Vagina (tissue), 2 donors: ENCODE data around the gene ADAMTS18. TPM values are rescaled to one million over a fixed set of nuclear protein-coding genes. Genes with fewer than 3 reads are reported as not detected.

Experiments
- DNase-seq, 2 donors: peaks; one replicate each; pipeline ENCODE4 v3.0.0-alpha.2; 2017; ENCODE audit errors: extremely low spot score in 2 of 2
- H3K27ac ChIP-seq: fragments of 200-600 bp; sonication (generic); one replicate; pipeline ENCODE4 v1.5.1; 2019
- H3K27me3 ChIP-seq: fragments of 200-600 bp; sonication (generic); one replicate; pipeline ENCODE4 v1.5.1; 2019
- H3K36me3 ChIP-seq, 2 donors: fragments of 200-600 bp; sonication (generic); one replicate each; pipeline ENCODE4 v1.5.1; 2017 to 2019
- H3K4me1 ChIP-seq: fragments of 200-600 bp; sonication (generic); one replicate; pipeline ENCODE4 v1.5.1; 2019
- H3K4me3 ChIP-seq, 2 donors: fragments of 200-600 bp; sonication (generic); 1 replicate in 1 of 2; 2 replicates in 1 of 2; pipeline ENCODE4 v1.5.1; 2016 to 2019
- H3K9me3 ChIP-seq: fragments of 200-600 bp; sonication (generic); one replicate; pipeline ENCODE4 v1.5.1; 2019
- POLR2A ChIP-seq, 2 donors: fragments of 450-650 bp; IDR thresholded peaks; one replicate each; pipeline ENCODE4 v1.6.1; 2017; ENCODE audit warnings: antibody characterized with exemption in 2 of 2, mild to moderate bottlenecking in 2 of 2, moderate library complexity in 2 of 2
- POLR2AphosphoS5 ChIP-seq, 2 donors: sonication (generic); formaldehyde crosslinking; IDR thresholded peaks; one replicate each; pipeline ENCODE4 v1.9.0; 2017; ENCODE audit warnings: antibody characterized with exemption in 2 of 2, mild to moderate bottlenecking in 2 of 2, low read depth in 1 of 2; ENCODE audit not compliant: insufficient read depth in 1 of 2
- intact Hi-C: fragments of 100-400 bp; cut with DNase I; formaldehyde crosslinking; loops from one replicate; pipeline ENCODE4 v1.15.1; 2023
- total RNA-seq: library from RNA; depleted of rRNA; stranded (reverse); fragments of >200 nt; gene quantifications from one replicate; pipeline ENCODE4 v1.2.3, GENCODE V29; 2016
- TF ChIP-seq, protein P1 (sequence below), 3 experiments: fragments of 450-650 bp in 2 of 3; fragments of 200-600 bp in 1 of 3; sonication (generic) in 1 of 3; IDR thresholded peaks; one replicate each; pipeline ENCODE4 v1.5.1; 2017 to 2019; ENCODE audit warnings: antibody characterized with exemption in 3 of 3, mild to moderate bottlenecking in 2 of 3, moderate library complexity in 2 of 3

Gene ADAMTS18
- total RNA-seq, 1 donor from 2014 or later: 0.25 TPM

DNA sequence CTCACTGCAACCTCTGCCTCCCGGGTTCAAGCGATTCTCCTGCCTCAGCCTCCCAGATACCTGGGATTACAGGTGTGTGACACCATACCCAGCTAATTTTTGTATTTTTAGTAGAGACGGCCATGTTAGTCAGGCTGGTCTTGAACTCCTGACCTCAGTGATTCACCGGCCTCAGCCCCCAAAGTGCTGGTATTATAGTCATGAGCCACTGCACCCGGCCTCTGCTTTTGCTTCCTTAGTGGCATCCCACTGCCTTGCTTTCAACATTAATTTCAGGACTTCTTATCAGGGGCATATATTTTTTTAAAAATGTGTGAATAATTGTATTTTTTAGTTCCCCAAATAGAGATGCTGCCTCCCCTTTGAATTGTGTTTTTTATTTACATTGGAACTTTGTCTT, 136.8 kb downstream of the ADAMTS18 start:
- H3K4me3 ChIP-seq: no peak overlapping the region

DNA sequence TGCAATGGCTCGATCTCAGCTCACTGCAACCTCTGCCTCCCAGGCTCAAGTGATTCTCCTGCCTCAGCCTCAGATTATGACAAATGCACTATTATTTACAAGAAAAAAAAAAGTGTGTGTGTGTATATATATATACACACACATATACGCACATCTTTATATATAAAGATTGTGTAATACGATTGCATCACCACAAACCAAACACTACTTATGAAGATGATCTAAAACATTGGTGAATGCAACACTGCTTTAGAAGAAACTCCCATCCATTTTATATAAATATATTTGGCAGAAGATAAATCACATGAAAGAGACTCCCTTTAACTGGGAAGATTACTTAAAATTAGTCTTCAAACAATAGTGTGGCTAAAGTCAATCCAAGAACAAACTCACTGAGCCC, 138.9 kb downstream of the ADAMTS18 start:
- no peaks in the 10 kb centered on the region for H3K9me3 ChIP-seq
- no peaks in the 10 kb centered on the region for H3K4me1 ChIP-seq
- TF ChIP-seq, protein P1, sequence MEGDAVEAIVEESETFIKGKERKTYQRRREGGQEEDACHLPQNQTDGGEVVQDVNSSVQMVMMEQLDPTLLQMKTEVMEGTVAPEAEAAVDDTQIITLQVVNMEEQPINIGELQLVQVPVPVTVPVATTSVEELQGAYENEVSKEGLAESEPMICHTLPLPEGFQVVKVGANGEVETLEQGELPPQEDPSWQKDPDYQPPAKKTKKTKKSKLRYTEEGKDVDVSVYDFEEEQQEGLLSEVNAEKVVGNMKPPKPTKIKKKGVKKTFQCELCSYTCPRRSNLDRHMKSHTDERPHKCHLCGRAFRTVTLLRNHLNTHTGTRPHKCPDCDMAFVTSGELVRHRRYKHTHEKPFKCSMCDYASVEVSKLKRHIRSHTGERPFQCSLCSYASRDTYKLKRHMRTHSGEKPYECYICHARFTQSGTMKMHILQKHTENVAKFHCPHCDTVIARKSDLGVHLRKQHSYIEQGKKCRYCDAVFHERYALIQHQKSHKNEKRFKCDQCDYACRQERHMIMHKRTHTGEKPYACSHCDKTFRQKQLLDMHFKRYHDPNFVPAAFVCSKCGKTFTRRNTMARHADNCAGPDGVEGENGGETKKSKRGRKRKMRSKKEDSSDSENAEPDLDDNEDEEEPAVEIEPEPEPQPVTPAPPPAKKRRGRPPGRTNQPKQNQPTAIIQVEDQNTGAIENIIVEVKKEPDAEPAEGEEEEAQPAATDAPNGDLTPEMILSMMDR (IDR thresholded peaks at IDR 0.05): no peak
- TF ChIP-seq POLR2A (IDR thresholded peaks at IDR 0.05) (no peak), POLR2AphosphoS5 (IDR thresholded peaks at IDR 0.05; ENCODE audit: insufficient read depth in 1 of 2, low read depth in 1 of 2) (no peak)
- DNase-seq: no peak
- intact Hi-C loops: no loop called here
- H3K27me3 ChIP-seq: no peaks in the 10 kb centered on the region
- H3K27ac ChIP-seq: no peak overlapping the region
- no peaks in the 10 kb centered on the region for H3K36me3 ChIP-seq
- H3K4me3 ChIP-seq: no peak overlapping the region

More for the DNA sequence above, 136.8 kb downstream of the ADAMTS18 start:
- Histone ChIP-seq H3K27me3 (no peaks in the 10 kb centered on the region), H3K4me1 (no peaks in the 10 kb centered on the region), H3K36me3 (no peaks in the 10 kb centered on the region), H3K9me3 (no peaks in the 10 kb centered on the region), H3K27ac (no peak overlapping the region)
- intact Hi-C loops: no loop called here
- DNase-seq: no peak
- TF ChIP-seq, protein P1 (IDR thresholded peaks at IDR 0.05): no peak
- TF ChIP-seq POLR2A (IDR thresholded peaks at IDR 0.05) (no peak), POLR2AphosphoS5 (IDR thresholded peaks at IDR 0.05; ENCODE audit: insufficient read depth in 1 of 2, low read depth in 1 of 2) (no peak)

DNA sequence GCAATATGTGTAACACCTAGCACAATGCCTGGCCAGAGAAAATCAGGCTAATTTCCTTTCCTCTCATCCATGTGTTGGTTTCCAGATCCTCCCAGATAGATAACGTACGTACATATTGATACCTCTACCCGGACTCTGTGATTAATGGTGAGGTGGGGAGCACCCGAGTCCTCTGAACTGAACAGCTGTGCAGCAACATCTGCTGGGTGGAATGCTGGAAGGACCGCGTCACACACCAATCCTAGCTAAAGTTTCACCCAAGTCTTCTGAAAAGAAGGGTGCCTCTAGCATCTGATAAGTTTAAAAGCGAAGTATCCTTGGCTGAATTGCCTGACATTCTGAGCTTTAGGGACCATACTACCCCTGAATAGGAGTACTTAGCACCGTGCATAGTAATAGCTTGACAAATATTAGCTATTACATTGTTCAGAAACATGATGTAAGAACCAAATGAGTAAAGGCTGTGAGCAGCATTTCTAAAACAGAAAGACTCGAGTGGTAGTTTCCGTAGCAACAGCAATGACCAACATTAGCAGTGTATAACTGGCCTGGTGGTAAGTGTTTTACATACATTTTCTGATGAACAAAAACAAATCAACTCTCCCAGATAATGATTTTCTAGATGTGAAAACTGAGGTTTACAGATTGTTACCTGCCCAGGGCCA, 144.3 kb downstream of the ADAMTS18 start:
- no peaks in the 10 kb centered on the region for H3K36me3 ChIP-seq
- no peak overlapping the region for H3K4me3 ChIP-seq
- no peaks in the 10 kb centered on the region for H3K27me3 ChIP-seq
- no peak overlapping the region for H3K27ac ChIP-seq
- intact Hi-C loops: no loop called here
- DNase-seq: no peak
- H3K9me3 ChIP-seq: no peaks in the 10 kb centered on the region
- no peak for TF ChIP-seq POLR2A (IDR thresholded peaks at IDR 0.05)
- TF ChIP-seq, protein P1 (IDR thresholded peaks at IDR 0.05): no peak
- TF ChIP-seq POLR2AphosphoS5 (IDR thresholded peaks at IDR 0.05; ENCODE audit: insufficient read depth in 1 of 2, low read depth in 1 of 2): no peak
- H3K4me1 ChIP-seq: no peaks in the 10 kb centered on the region

DNA sequence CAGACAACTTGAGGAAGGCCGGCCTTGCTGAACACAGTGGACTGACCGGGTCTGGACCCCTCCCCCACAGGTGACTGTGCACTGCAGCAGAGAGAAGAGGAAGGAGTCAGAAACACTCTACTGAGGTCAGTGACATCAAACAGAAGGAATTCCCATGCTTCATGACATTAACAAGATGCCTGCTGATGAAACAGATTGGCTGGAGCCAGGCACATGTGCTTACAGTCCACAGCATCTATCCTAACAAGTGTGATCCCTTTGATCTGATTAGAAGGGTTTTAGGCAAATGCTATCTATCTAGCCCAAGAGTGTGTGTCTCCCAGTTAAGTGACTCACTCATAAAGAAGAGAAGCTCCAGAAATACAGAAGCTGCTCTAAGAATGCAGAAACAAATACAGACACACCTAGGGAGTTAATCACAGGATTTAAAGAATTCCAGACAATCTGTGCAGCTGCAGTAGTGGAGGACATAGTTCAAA, 145.5 kb downstream of the ADAMTS18 start:
- TF ChIP-seq, protein P1 (IDR thresholded peaks at IDR 0.05): no peak
- TF ChIP-seq POLR2AphosphoS5 (IDR thresholded peaks at IDR 0.05; ENCODE audit: insufficient read depth in 1 of 2, low read depth in 1 of 2): no peak
- no peak for TF ChIP-seq POLR2A (IDR thresholded peaks at IDR 0.05)
- Histone ChIP-seq H3K4me1 (no peaks in the 10 kb centered on the region), H3K4me3 (no peak overlapping the region), H3K9me3 (no peaks in the 10 kb centered on the region), H3K27ac (no peak overlapping the region), H3K27me3 (no peaks in the 10 kb centered on the region), H3K36me3 (no peaks in the 10 kb centered on the region)
- no peak for DNase-seq
- intact Hi-C loops: no loop called here

DNA sequence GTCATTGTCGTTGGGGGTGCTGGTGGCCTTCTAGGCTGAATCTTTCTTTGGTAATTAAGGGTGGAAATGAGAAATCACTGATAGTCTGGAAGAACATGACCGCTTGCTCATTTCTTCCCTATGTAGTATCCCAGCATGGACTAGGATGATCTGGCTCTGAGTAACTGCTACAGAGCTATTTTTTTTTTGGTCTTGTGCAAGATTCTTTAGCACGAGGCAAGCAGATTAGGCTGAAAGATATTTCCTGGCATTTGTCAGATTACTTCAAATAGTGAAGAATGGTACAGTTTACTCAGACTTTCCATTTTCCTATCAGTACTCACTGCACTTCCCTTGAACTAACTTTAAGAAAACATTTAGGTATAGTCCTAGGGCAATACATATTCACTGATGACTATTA, 146.6 kb downstream of the ADAMTS18 start:
- Histone ChIP-seq H3K27ac (no peak overlapping the region), H3K36me3 (no peaks in the 10 kb centered on the region), H3K9me3 (no peaks in the 10 kb centered on the region), H3K4me3 (no peak overlapping the region), H3K4me1 (no peaks in the 10 kb centered on the region), H3K27me3 (no peaks in the 10 kb centered on the region)
- intact Hi-C loops: no loop called here
- no peak for DNase-seq
- no peak for TF ChIP-seq POLR2AphosphoS5 (IDR thresholded peaks at IDR 0.05; ENCODE audit: insufficient read depth in 1 of 2, low read depth in 1 of 2)
- no peak for TF ChIP-seq POLR2A (IDR thresholded peaks at IDR 0.05)
- TF ChIP-seq, protein P1 (IDR thresholded peaks at IDR 0.05): no peak
